GM04503 (cell line): ENCODE measurements around the gene FGD4.
"Not testable (repeated sequence)": the region's sequence is repeated elsewhere in the genome, so short reads cannot be mapped to it uniquely, and the experiment has no call there.

Experiments used
- DNase-seq: peaks from one replicate; pipeline ENCODE4 v3.0.0-alpha.2; 2012; ENCODE audit warnings: low read depth

FGD4 gene

DNA sequence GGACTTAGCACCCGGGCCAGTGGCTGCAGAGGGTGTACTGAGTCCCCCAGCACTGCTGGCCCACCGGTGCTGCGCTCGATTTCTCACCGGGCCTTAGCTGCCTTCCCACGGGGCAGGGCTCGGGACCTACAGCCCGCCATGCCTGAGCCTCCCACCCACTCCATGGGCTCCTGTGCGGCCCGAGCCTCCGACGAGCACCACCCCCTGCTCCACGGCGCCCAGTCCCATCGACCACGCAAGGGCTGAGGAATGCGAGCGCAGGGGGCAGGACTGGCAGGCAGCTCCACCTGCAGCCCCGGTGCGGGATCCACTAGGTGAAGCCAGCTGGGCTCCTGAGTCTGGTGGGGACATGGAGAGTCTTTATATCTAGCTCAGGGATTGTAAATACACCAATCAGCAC is 126.4 kb downstream of the FGD4 start:
- not testable (repeated sequence) for DNase-seq

GRCh38 chr12:32526343-32526742 is 127.0 kb downstream of the FGD4 start:
- DNase-seq = not testable (repeated sequence)

DNA sequence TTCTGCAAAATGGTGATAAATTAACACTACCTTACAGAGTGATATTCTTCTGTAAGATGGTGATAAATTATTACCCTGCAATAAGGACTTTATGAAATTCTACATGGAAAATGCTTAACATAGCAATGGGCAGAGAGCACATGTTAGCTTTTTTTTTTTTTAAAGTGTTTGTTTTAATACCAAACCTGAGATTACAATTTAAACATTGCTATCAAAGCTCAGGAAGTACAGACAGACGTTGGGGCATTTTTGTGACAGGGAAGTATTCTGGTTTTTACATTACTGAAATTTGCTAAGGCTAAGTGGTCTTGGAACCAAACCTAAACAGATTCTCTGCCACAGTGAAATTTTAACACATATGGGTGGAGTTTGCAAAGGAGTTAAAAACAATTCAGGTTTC is 133.1 kb downstream of the FGD4 start:
- DNase-seq = no peak

GRCh38 chr12:32532951-32533350 is 133.6 kb downstream of the FGD4 start:
- no peak for DNase-seq

GRCh38 chr12:32533506-32533905 is 134.1 kb downstream of the FGD4 start:
- not testable (repeated sequence) for DNase-seq

DNA sequence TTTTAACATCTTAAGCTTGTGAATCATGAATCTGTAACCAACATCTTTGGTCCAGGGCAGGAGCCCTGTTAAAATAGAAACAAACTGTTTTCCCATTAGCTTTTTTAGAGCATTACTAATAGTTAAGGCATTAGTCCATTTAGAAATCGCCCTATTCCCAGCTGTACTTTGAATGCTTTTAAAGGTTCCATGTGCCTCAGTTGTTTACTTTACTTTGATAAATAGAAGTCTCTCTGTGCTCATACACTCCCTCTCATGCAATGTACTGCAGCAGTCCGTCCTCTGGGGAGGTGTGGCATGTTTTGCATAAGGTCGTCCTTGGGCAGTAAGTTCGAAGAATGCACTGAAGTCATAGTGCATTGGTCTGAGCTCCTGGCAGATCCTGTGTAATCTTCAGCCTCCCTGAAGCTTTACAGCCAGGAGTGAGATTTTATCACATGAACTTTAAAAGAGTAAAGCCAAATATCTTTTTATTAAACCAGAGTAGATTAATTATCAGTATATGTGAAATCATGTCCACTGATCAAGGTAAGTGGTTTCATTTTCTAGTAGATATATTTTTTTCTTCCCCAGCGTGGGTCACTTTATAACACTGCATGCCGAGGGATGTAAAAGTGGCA is 134.7 kb downstream of the FGD4 start:
- peak; percentile 85 for DNase-seq

DNA sequence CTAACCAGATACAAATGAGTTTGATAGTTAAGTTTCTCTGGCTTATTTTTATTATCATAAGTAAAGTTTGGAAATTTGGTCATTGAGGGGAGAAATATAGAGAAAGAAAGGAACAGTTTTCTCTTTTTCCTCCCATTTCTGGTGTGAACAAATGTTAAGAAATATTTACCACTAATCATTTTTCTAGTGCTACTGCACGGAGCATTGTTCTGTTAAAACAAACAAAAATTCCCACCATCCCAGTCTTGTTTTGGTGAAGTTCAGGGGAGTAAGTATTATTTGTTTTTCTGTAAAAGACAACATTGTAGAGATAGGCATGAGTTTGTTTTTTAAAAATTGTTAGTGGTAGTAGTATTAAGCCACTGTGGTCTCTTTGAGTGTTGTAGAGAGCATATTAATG is 135.3 kb downstream of the FGD4 start:
- DNase-seq = no peak

DNA sequence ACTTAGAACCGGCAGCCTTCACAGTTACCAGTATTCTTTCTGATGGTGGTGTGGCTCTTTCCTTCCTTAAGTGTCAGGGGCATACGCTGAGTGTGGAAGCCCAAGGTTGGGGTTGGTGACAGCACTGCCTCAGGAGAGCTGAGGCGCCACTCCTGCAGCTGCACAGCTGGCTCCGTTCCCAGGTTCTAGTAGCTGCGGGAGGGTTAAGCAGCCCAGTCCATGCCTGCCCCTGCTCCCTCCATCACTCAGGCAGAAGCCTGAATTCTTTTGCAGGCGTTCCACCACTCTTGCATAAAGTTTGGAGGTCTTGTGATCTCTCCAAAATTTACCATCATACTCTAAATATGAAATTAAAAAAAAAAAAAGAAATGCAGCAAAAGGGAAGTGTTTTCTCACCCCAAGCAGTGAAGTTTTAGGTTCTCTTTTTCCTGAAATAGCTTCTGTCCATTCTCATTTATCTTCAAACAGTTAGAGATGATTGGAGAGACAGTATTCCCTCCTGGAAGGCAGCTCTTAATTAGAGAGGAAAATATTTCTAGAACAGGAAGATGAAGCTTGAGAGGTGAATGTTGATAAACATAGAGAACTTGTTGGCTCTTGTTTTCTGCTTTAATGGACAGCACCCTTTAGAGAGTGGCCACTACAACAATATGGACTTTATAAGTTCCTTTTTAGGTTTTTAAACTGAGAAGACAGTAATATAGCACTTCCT is 136.1 kb downstream of the FGD4 start:
- DNase-seq = no peak

DNA sequence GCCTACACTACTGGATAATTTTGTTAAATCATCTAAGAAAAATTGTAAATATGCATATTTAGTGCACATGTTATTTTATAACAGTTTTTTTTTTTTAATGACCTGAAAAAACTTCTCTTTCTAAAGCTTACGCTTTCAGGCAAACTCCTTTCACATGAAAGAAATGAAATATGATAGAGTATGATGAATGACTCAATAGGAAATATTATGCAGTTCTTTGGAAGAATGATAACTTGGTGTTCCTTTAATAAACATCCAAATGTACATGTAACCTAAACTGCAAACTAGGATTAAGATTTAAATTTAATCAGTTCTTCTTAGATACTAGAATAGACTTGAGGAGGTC is 136.6 kb downstream of the FGD4 start:
- no peak for DNase-seq

- DNase-seq = no peak
These were observed 142.5 kb downstream of the FGD4 start for GRCh38 chr12:32541754-32542374.

DNA sequence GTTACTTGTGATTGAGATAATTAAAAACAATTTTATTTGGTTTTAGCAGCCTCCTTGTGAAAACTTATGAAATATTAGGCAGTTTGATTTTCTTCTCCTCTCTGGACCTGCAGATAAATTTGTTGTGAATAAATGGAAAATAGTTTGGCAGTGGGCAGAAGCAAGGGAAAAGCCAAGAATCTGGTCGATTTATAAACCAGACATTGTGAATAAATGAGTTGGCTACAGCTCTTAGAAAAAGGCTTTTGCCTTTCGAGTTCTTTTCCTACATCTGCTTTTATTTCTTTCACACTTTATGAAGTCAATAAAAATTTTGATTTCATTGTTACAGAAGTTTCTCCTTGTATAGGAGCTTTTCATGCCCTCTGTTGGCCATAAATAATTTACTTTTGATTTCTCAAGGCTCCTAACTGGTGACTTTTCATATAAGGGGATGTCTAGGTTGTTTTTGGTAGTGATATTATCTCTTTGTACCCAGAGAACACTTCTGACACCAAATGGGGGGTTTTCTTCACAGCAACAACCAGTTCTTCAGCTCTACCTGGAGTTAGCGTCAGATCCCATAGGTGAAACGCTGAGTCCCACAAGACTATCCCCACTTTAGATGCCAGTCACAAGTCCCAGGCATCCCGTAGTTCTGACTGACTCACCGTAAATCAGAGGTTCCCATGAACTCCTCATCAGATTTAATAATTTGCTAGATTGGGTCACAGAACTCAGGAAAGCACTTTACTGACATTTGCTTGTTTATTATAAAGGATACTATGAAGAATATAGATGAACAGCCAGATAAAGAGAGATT is 143.3 kb downstream of the FGD4 start:
- no peak for DNase-seq

DNA sequence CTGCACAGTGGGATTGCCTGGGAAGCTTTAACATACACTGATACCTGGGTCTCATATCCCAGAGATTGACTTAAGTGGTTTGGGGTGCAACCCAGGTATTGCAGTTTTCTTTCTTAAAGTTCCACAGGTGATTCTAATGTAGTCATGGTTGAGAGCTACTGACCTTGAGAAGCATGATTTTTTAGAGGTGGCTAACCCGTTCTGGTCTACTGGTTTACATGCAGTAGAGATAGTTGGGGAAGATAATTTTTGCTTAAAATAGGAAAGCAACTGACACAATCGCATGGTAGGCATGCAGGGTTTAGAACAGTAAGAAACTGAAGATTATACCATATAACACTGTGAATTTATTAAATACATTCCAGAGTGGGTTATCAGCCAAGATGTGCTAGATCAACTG is 145.5 kb downstream of the FGD4 start:
- DNase-seq = no peak

DNA sequence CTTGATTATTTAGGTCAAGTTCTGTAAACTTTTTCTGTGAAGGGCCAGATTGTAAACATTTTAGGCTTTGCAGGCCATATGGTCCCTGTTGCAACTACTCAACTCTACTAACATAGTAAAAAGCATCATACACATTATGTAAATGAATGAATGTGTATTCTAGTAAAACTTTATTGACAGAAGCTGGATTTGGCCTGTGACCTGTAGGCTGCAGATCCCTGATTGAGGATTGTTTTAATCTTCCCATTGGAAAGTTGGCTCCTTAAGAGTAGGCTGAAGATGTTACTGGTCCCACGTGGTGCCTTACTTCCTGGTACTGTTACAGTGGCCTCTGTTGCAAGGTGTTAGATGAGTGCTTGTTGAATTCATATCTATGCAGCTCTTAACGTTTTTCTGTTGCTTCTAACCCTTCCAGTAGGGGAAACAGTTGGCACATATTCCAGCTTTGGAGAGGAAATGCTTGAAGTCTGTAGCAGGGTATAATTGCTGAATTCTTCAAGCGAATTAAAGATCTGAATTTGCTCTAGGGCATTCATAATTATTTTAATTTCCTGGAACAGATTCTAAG is 146.1 kb downstream of the FGD4 start:
- no peak for DNase-seq

DNA sequence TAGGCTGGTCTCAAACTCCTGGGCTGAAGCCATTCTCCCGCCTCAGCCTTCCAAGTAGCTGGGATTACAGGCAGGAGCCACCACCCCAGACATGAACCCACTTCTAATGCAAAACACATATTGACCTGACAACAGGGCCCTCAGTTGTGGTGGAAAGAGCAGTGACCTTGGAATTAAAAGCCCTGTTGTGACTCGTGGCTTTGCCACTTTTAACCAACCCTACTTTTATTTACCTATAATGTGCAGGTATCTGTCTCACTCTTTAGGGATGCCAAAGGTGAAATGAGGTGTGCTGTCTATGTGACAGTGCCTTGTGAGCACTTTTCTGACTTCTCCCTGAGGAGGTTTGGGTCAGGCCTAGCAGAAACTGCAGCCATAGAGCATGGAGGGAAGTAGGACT is 146.9 kb downstream of the FGD4 start:
- no peak for DNase-seq

GRCh38 chr12:32548691-32549281 is 149.4 kb downstream of the FGD4 start:
- peak; percentile 45 for DNase-seq

GRCh38 chr12:32549675-32550079 is 150.3 kb downstream of the FGD4 start:
- DNase-seq = no peak

DNA sequence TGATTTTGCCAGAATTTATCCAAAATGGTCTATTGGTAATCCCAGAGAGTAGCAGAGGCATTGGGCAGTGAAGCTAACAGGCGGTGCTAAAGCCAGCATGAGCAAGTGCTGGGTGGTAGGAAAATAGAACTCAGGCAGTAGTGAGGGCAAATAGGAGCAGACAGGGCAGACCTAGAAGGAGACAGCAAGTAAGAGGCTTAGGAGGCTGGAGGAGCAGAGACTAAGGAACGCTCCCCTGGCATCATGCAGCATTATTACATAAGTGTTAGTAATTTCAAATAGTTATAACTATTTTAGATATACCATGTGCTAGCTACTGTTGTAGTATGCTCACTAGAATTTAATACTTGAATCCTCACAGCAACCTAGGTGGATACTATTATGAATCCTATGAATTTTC is 151.7 kb downstream of the FGD4 start:
- DNase-seq = no peak

GRCh38 chr12:32558903-32559302 is 159.5 kb downstream of the FGD4 start:
- DNase-seq = peak; percentile 71

DNA sequence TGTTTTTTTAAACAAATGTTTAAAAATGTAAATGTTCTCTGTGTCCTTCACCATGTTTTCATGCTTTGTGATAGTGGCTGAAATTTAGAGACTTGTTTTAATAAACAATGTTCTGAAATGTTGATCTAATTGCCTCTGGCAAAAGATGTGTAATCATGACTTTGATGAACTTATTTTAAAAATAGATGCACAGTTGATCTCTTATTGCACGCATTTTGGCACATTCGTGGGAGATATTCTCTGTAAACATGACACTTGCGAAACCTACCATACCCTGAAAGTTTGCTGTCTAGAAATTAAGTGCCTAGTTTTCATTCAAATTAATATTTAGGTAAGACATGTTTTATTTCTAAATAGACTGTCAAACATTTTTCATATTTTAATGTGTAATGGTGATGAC is 160.1 kb downstream of the FGD4 start:
- DNase-seq = no peak

DNA sequence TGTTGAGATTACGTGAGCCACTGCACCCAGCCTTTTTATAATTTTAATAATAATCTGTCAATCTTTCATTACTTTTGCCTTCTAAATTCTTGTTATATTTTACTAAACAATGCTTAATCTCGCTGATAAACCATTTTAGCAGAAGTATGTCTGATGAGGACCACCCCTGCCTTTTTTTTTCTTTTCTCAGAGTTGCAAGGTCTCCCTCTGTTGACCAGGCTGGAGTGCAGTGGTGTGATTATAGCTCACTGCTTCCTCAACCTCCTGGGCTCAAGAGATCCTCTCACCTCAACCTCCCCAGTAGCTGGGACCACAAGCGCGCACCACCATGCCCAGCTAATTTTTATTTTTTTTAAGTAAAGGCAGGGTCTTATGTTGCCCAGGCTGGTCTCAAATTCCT is 161.2 kb downstream of the FGD4 start:
- no peak for DNase-seq

DNA sequence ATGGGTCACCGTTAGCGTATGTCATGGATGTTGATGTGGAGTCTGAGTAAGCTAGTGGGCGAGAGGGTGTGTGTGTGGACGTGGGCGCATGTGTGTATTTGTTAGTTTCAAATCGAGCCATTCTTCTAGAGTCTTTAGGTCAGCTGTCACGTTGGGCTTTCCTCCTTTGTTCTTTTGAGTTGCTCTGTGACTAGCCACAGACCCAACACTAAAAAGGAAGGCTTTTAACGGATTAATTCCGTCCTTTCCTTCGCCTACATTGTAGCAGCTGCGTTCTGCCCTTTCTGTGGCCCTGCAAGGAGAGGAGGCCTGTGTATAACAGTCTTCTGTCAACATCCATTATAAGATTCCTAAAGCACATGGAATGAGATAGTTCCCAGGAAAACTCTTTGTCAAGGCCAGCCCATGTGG is 162.6 kb downstream of the FGD4 start:
- no peak for DNase-seq

- DNase-seq = not testable (repeated sequence)
These were observed 163.1 kb downstream of the FGD4 start for GRCh38 chr12:32562413-32562812.
